ENCODE data around the gene CTU1.

DNA sequence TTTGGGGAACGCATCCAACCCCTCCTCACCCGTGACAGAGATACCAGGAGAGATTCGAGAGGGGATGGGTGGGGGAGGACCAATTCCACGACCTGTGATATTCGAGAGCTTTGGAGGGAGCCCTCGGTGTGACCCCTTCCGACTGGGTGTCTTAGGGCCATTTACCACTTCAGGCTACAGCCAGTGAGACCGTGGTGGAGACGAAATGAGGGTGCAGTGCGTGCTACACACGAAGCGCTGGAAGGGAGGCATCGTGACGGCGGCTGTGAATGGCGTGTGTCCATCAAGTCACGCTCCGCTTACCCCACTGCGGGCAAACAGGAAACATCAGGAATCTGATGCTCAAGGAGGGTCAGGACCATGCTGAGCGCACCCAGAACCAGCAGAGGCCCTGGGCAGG, 10.4 kb downstream of the CTU1 start:
- TF ChIP-seq, protein P1, sequence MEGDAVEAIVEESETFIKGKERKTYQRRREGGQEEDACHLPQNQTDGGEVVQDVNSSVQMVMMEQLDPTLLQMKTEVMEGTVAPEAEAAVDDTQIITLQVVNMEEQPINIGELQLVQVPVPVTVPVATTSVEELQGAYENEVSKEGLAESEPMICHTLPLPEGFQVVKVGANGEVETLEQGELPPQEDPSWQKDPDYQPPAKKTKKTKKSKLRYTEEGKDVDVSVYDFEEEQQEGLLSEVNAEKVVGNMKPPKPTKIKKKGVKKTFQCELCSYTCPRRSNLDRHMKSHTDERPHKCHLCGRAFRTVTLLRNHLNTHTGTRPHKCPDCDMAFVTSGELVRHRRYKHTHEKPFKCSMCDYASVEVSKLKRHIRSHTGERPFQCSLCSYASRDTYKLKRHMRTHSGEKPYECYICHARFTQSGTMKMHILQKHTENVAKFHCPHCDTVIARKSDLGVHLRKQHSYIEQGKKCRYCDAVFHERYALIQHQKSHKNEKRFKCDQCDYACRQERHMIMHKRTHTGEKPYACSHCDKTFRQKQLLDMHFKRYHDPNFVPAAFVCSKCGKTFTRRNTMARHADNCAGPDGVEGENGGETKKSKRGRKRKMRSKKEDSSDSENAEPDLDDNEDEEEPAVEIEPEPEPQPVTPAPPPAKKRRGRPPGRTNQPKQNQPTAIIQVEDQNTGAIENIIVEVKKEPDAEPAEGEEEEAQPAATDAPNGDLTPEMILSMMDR (conservative IDR thresholded peaks at IDR 0.05): no peak
- TF ChIP-seq ZFX (IDR thresholded peaks at IDR 0.05): no peak
